Fibroblast of skin of scalp (primary cell): ENCODE results near the gene CSPG4.

Experiments used
- DNase-seq: peaks from one replicate; pipeline ENCODE4 v3.0.0-alpha.2; 2013

Gene CSPG4

GRCh38 chr15:75669191-75669878, 43.3 kb downstream of the CSPG4 start:
- peak; percentile 21 for DNase-seq

DNA sequence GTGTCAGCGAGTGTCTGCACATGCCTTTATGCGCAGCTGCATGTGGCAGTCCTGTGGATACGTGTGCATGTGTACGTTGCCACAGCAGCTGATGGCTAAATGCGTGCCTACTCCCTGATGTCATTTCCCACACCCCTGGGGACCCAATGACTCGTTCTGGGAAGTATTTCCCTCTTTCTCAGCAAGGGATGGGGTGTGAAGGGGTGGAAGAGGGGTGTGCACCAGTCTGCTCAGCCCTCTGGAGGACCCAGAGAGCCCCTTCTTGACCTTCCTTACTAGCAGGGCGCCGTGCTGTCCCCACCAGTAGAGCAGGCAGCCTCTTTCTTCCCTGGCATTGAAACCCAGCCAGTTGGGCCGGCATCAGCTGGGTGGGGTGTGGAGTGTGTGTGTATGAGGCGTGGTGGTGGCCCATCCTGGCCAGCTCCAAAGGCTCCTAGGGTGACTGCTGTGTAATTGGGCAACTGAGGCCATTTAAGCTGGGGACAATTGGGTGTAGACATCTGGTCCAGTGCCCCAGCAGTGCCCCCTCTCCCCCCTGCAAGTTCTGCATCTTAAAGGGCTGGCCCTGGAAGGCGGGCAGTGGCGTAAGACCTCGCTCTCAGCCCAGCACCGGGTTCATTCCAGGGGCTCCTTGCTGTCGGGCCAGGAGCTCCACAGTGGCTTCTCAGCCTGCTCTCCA, 45.7 kb downstream of the CSPG4 start:
- DNase-seq, result peak; percentile 100

DNA sequence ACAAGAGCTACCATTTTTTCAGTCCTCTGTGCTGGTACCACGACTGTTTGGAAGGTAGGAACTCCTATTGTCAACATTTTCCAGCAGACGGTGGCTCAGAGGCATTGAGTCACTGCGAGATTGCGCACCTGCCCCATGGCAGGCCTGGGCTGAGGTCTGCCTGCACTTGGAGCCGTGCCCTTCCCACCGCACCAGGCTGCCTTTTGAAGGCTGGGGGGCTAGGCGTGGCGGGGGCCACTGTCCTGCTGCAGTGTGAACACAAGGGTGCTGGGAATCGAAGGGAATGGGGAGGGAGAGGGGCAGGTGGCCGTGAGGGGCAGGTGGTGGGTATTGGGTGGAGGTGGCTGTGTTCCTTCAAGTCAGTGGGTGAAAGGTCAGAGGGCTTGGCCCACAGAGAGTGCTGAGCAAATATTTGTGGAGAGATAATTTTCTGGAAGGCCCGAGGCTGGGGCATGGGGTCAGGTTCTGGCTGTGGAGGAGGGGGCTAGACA, 48.7 kb downstream of the CSPG4 start:
- DNase-seq, result no peak

DNA sequence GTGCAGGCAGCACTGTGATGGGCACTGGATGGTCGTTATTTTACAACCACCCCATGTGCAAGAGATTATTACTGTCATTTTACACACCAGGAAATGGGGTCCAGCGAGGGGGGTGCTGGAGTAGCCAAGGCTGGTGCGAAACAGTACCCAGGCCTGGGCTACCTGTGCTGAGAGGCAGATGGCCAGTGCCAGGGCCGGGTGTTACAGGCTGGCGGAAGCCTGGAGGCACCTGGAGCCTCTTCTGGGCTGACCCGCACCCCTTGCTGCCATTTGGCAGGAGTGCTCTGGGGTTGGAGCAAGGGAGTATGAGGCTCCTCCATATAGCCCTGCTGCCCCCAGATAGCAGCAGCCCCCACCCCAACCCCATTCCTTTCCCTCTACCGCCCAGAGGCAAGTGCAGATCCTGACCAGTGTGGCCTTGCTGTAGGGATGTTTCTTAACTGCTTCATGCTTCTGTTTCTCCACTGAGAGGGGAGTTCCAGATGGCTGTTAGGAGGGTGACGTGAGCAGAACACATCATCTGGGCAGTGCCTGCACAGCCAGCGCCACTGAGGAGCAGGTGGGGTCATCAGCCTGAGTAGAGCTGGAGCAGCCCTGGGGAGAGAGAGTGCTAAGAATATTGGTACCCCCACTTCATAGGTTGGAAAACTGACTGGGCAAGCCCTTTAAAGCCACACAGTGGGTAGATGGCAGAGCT, 49.7 kb downstream of the CSPG4 start:
- DNase-seq, result no peak

DNA sequence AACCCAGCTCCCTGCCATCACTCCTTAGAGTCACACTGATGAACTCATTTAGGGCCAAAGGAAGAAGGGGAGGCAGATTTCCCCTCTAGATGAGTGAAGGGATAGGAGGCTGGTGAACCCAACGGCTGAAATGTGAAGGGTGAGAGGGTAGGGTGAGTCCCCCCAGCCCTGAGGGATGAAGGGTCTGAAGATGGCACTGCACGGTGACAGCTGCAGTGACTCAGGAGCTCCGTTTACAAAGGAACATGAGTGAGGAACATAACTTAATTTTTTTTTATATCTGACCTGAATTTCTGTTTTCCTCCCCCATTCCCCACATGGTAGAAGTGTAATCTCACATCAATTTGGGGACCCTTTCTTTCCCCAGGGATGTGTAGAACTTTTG, 50.9 kb downstream of the CSPG4 start:
- DNase-seq, result no peak

GRCh38 chr15:75661100-75661755, 51.4 kb downstream of the CSPG4 start:
- peak; percentile 96 for DNase-seq

GRCh38 chr15:75659928-75660645, 52.6 kb downstream of the CSPG4 start:
- DNase-seq, result no peak

GRCh38 chr15:75659141-75659771, 53.4 kb downstream of the CSPG4 start:
- DNase-seq, result no peak

DNA sequence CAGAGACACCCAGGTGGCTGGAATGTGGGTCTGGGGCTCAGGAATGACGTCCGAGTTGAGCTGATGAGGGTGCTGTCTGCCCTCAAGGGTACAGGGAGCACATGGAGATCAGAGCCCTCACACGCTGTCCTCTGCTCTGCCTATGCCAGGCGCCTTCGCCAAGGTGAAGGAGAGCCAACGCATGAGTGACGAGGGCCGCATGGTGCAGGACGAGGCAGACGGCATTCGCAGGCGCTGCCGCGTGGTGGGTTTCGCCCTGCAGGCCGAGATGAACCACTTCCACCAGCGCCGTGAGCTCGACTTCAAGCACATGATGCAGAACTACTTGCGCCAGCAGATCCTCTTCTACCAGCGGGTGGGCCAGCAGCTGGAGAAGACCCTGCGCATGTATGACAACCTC, 55.8 kb downstream of the CSPG4 start:
- no peak for DNase-seq

GRCh38 chr15:75656331-75656730, 56.3 kb downstream of the CSPG4 start:
- DNase-seq, result no peak

DNA sequence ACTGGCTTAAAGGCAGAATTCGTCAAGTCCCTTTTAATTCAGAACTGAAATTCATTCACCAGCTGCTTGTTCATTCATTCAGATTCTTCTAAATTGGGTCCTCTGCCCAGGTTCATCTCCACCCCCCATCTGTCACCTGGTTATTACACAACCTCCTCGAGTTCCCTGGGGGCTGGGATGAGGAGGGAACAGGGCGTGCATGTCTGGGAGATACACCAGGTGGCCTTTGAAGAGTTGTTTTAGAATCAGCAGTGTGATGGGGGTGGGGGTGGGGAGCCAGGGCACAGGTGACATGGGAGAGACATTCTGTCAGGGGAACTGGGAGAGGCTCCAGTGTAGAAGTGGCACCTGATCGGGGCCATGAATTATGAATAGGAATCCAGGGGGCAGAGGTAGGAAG, 56.7 kb downstream of the CSPG4 start:
- no peak for DNase-seq

DNA sequence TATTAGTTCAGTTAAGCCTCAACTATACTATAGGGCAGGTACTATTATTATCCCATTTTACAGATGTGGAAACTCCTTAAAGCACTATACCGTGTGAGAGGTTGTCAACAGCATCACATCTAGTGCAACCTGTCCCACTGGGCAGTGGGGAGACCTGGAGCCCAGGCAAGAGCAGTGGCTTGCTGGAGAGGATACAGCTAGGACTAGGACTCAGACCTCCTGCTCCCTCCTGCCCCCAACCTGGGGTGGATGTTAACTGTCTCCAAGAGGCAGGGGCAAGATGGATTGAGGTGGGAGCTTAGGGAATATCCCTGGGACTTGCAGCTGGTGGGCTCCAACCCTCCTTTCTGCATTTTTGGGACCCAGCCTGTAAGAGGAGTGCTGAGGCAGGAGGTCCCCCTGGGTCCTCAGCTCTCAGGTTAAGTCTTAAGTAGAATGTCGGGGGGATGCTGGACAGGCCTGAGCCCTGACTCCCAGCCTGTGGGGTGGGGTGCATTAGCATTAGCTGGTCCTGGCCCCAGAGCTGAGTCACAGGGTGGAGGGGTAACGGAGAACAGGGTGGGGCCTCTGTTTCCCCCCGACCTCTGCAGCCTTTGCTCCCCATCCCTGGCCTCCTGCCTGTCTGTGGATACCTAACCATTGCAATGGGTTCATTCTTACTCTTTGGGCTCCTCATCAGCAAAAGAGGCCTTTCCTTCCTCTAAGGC, 58.3 kb downstream of the CSPG4 start:
- no peak for DNase-seq

GRCh38 chr15:75653347-75653913, 59.2 kb downstream of the CSPG4 start:
- DNase-seq, result no peak

GRCh38 chr15:75651810-75652543, 60.7 kb downstream of the CSPG4 start:
- no peak for DNase-seq

GRCh38 chr15:75650908-75651809, 61.5 kb downstream of the CSPG4 start:
- no peak for DNase-seq

DNA sequence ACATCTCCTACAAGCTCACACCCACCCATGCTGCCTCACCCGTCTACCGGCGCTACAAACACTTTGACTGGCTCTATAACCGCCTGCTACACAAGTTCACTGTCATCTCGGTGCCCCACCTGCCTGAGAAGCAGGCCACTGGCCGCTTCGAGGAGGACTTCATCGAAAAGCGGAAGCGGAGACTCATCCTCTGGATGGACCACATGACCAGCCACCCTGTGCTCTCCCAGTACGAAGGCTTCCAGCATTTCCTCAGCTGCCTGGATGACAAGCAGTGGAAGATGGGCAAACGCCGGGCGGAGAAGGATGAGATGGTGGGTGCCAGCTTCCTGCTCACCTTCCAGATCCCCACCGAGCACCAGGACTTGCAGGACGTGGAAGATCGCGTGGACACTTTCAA, 62.8 kb downstream of the CSPG4 start:
- no peak for DNase-seq

- no peak for DNase-seq
Observed at GRCh38 chr15:75649045-75649761, 63.4 kb downstream of the CSPG4 start.
